AG09309 (cell line): Measurements from ENCODE around the gene PCDH15.

Experiments used
- DNase-seq: peaks from one replicate; pipeline ENCODE4 v3.0.0-alpha.2; 2010; ENCODE audit warnings: low read depth
- H3K4me3 ChIP-seq: 2 replicates; pipeline ENCODE4 v1.5.1; 2011; ENCODE audit warnings: mild to moderate bottlenecking, low read depth, low read length, moderate library complexity; ENCODE audit not compliant: control insufficient read depth
- CTCF ChIP-seq: IDR thresholded peaks from 2 replicates; pipeline ENCODE4 v1.5.1; 2011; ENCODE audit warnings: mild to moderate bottlenecking, low read depth, low read length, inconsistent platforms; ENCODE audit not compliant: insufficient read depth, control insufficient read depth; ENCODE audit errors: missing control alignments

The PCDH15 gene

GRCh38 chr10:54081950-54082349, 719.1 kb downstream of the PCDH15 start:
- no peak overlapping the region for H3K4me3 ChIP-seq
- no peak for TF ChIP-seq CTCF
- DNase-seq: no peak

- TF ChIP-seq CTCF: no peak
- H3K4me3 ChIP-seq: no peak overlapping the region
- no peak for DNase-seq
Observed at GRCh38 chr10:54067361-54067760, 733.7 kb downstream of the PCDH15 start.

GRCh38 chr10:54066646-54067045, 734.4 kb downstream of the PCDH15 start:
- DNase-seq: no peak
- no peak overlapping the region for H3K4me3 ChIP-seq
- no peak for TF ChIP-seq CTCF

- no peak overlapping the region for H3K4me3 ChIP-seq
- no peak for TF ChIP-seq CTCF
- DNase-seq: no peak
Observed at GRCh38 chr10:54065106-54065505, 735.9 kb downstream of the PCDH15 start.

GRCh38 chr10:54064215-54064614, 736.8 kb downstream of the PCDH15 start:
- DNase-seq: no peak
- no peak for TF ChIP-seq CTCF

GRCh38 chr10:54063514-54063913, 737.5 kb downstream of the PCDH15 start:
- no peak for DNase-seq
- no peak for TF ChIP-seq CTCF
- no peak overlapping the region for H3K4me3 ChIP-seq

More at GRCh38 chr10:54064215-54064614, 736.8 kb downstream of the PCDH15 start:
- H3K4me3 ChIP-seq: no peak overlapping the region

GRCh38 chr10:54060572-54060971, 740.5 kb downstream of the PCDH15 start:
- TF ChIP-seq CTCF: no peak
- no peak for DNase-seq
- H3K4me3 ChIP-seq: no peak overlapping the region
